K562 (cell line): Measurements from ENCODE around the gene TRMT112. TPM values are rescaled to one million over a fixed set of nuclear protein-coding genes. Genes with fewer than 3 reads are reported as not detected.
A peak's percentile ranks its signal among the peaks of the same experiment; 100 is the strongest.

Source experiments
- ATAC-seq: fragments of 200-7000 bp; cut with Tn5 transposase; 3 replicates; pipeline ENCODE4 v1.9.1; 2020; ENCODE audit warnings: moderate library complexity
- BruUV-seq: library from RNA; stranded (reverse); fragments of 400-500 nt; replicated peaks from 2 replicates; lab custom pipeline; 2021; lab: Mats Ljungman, UMichigan
- CTCF ChIA-PET: fragments of 300-600 bp; formaldehyde crosslinking; extraction: SDS; loops from one replicate; lab custom pipeline; 2021; ENCODE audit warnings: low intra/inter-chr PET ratio; lab: Yijun Ruan, JAX
- POLR2A ChIA-PET: fragments of 300-600, 350-650 bp; sonication (Branson Sonifier 250); formaldehyde crosslinking; extraction: SDS; loops from one replicate; lab custom pipeline; 2021; ENCODE audit warnings: antibody characterized with exemption, inconsistent platforms; lab: Yijun Ruan, JAX
- DNase-seq, 4 experiments: peaks; one replicate each; pipeline versions ENCODE4 v3.0.0 to v3.0.0-alpha.2; 2011 to 2018; ENCODE audit warnings: low spot score in 3 of 4, mixed read lengths in 3 of 4; ENCODE audit errors: extremely low read depth in 1 of 4
- FAIRE-seq: peaks from 2 replicates; lab custom pipeline; 2011; peaks lifted over from hg19 to GRCh38; lab: Jason Lieb, UNC
- H2AFZ ChIP-seq: 2 replicates; pipeline ENCODE4 v1.6.0; 2011; ENCODE audit warnings: low read depth, low read length, control low read depth, inconsistent platforms
- H3K27ac ChIP-seq: fragments of 200-600 bp; 3 replicates; pipeline ENCODE4 v1.8.0; 2011; ENCODE audit warnings: low read depth, mild to moderate bottlenecking, control low read depth, inconsistent platforms, low read length, moderate library complexity, mixed read lengths; ENCODE audit errors: extremely low read depth
- H3K27me3 ChIP-seq, 2 experiments: fragments of 300-600 bp in 1 of 2; 2 replicates in 1 of 2; 3 replicates in 1 of 2; pipeline versions ENCODE4 v1.6.0 to v1.8.0; 2011; ENCODE audit warnings: inconsistent platforms in 2 of 2, low read length in 2 of 2, mild to moderate bottlenecking in 1 of 2, mixed read lengths in 1 of 2, moderate library complexity in 1 of 2; ENCODE audit not compliant: control insufficient read depth in 2 of 2, insufficient read depth in 2 of 2
- H3K36me3 ChIP-seq: fragments of 300-600 bp; 3 replicates; pipeline ENCODE4 v1.8.0; 2011; ENCODE audit warnings: mild to moderate bottlenecking, low read length, inconsistent platforms; ENCODE audit not compliant: control insufficient read depth, insufficient read depth
- H3K4me1 ChIP-seq, 2 experiments: fragments of 200-600 bp in 1 of 2; replicated peaks in 1 of 2; 2 replicates in 1 of 2; 3 replicates in 1 of 2; pipeline versions ENCODE4 v1.5.1 to v1.8.0; 2011; ENCODE audit warnings: inconsistent platforms in 2 of 2, low read length in 2 of 2, mild to moderate bottlenecking in 1 of 2, mixed read lengths in 1 of 2, moderate library complexity in 1 of 2; ENCODE audit not compliant: control insufficient read depth in 2 of 2, insufficient read depth in 2 of 2
- H3K4me2 ChIP-seq: 2 replicates; pipeline ENCODE4 v1.6.1; 2011; ENCODE audit warnings: low read length, control low read depth, inconsistent platforms, mixed read lengths; ENCODE audit not compliant: insufficient read depth
- H3K4me3 ChIP-seq: fragments of 200-600 bp; sonication (generic), shearing (Covaris generic); 2 replicates; pipeline ENCODE4 v1.5.1; 2016; ENCODE audit warnings: control low read depth, inconsistent platforms
- H3K79me2 ChIP-seq: fragments of 200-600 bp; 3 replicates; pipeline ENCODE4 v1.8.0; 2011; ENCODE audit warnings: low read length, inconsistent platforms; ENCODE audit not compliant: control insufficient read depth, insufficient read depth
- H3K9ac ChIP-seq, 2 experiments: 2 replicates each; pipeline versions ENCODE4 v1.6.0 to v1.6.1; 2011; ENCODE audit warnings: low read depth in 2 of 2, low read length in 2 of 2, control low read depth in 1 of 2, inconsistent platforms in 1 of 2, mild to moderate bottlenecking in 1 of 2, mixed read lengths in 1 of 2; ENCODE audit not compliant: insufficient read depth in 1 of 2
- H3K9me1 ChIP-seq: one replicate; pipeline ENCODE4 v1.6.0; 2011; ENCODE audit warnings: inconsistent platforms, mild to moderate bottlenecking, low read length, moderate library complexity; ENCODE audit not compliant: control insufficient read depth, insufficient read depth
- H3K9me3 ChIP-seq: replicated peaks from 2 replicates; pipeline ENCODE4 v1.5.1; 2011; ENCODE audit warnings: low read depth, low read length, inconsistent platforms; ENCODE audit not compliant: control insufficient read depth, insufficient read depth
- H4K20me1 ChIP-seq: replicated peaks from 2 replicates; pipeline ENCODE4 v1.6.1; 2011; ENCODE audit warnings: low read length, inconsistent platforms, mixed read lengths; ENCODE audit not compliant: control insufficient read depth, insufficient read depth
- C11orf30 ChIP-seq: fragments of 450-650 bp; IDR thresholded peaks from 2 replicates; pipeline ENCODE4 v1.6.1; 2016; ENCODE audit warnings: low read depth, mild to moderate bottlenecking
- EZH2 ChIP-seq: IDR thresholded peaks from 2 replicates; pipeline ENCODE4 v1.6.1; 2012; ENCODE audit warnings: low read depth, mild to moderate bottlenecking, inconsistent platforms, low read length, borderline replicate concordance
- ID3 ChIP-seq, 2 experiments: fragments of 250-450 bp in 1 of 2; fragments of 450-650 bp in 1 of 2; sonication (Bioruptor Pico) in 1 of 2; IDR thresholded peaks; 2 replicates each; pipeline versions ENCODE4 v1.6.1 to v1.8.0; 2016 to 2021; ENCODE audit warnings: mild to moderate bottlenecking in 2 of 2, moderate library complexity in 2 of 2, missing compliant biosample characterization in 1 of 2, missing genetic modification characterization in 1 of 2
- MAFF ChIP-seq: IDR thresholded peaks from 2 replicates; pipeline ENCODE4 v1.6.1; 2012; ENCODE audit warnings: low read length, improper control_type of control experiment
- MAFG ChIP-seq: fragments of 450-650 bp; conservative IDR thresholded peaks from 2 replicates; pipeline ENCODE4 v1.6.1; 2016; ENCODE audit warnings: missing genetic modification characterization, missing compliant biosample characterization
- MAFK ChIP-seq: IDR thresholded peaks from 2 replicates; pipeline ENCODE4 v1.6.1; 2011; ENCODE audit warnings: low read length, improper control_type of control experiment
- MEF2D ChIP-seq: conservative IDR thresholded peaks from 2 replicates; pipeline ENCODE4 v1.6.1; 2016; ENCODE audit warnings: low read depth, missing genetic modification characterization, missing compliant biosample characterization
- RBM14 ChIP-seq: fragments of 200-400 bp; formaldehyde crosslinking; IDR thresholded peaks from 2 replicates; pipeline ENCODE4 v1.6.1; 2018; ENCODE audit warnings: low read depth, mild to moderate bottlenecking, low read length, moderate library complexity, borderline replicate concordance; ENCODE audit not compliant: insufficient read depth
- SIX5 ChIP-seq, 2 experiments: IDR thresholded peaks; 2 replicates each; pipeline ENCODE4 v1.6.1; 2011; ENCODE audit warnings: low read length in 2 of 2, borderline replicate concordance in 1 of 2, low read depth in 1 of 2, mild to moderate bottlenecking in 1 of 2, moderate library complexity in 1 of 2; ENCODE audit not compliant: insufficient read depth in 1 of 2
- SMARCA5 ChIP-seq: fragments of 450-650 bp; IDR thresholded peaks from 2 replicates; pipeline ENCODE4 v1.6.1; 2016
- ZBTB11 ChIP-seq, 3 experiments: fragments of 200-800 bp in 1 of 3; fragments of 250-450 bp in 1 of 3; fragments of 450-650 bp in 1 of 3; sonication (Bioruptor Pico) in 1 of 3; sonication (Bioruptor generic) in 1 of 3; formaldehyde crosslinking in 1 of 3; IDR thresholded peaks; 2 replicates each; pipeline versions ENCODE4 v1.6.1 to v1.8.0; 2016 to 2022; ENCODE audit warnings: mild to moderate bottlenecking in 2 of 3, missing genetic modification characterization in 2 of 3, missing compliant biosample characterization in 1 of 3, moderate library complexity in 1 of 3
- ZNF253 ChIP-seq: fragments of 250-450 bp; sonication (Bioruptor Pico); conservative IDR thresholded peaks from 2 replicates; pipeline ENCODE4 v1.6.1; 2021; ENCODE audit warnings: mild to moderate bottlenecking
- ZNF316 ChIP-seq: fragments of 450-650 bp; IDR thresholded peaks from 2 replicates; pipeline ENCODE4 v1.6.1; 2016
- ZNF778 ChIP-seq: fragments of 450-650 bp; formaldehyde crosslinking; IDR thresholded peaks from 2 replicates; pipeline ENCODE4 v1.4.0; 2020; ENCODE audit warnings: mild to moderate bottlenecking, moderate library complexity
- WGBS: fragments of 100-300 bp; shearing (Covaris generic); methylation state at CpG from one replicate; pipeline ENCODE4 v1.1.6; 2016; ENCODE audit warnings: low coverage, mixed read lengths; ENCODE audit not compliant: insufficient coverage; ENCODE audit errors: missing lambda C conversion rate; 5-methylcytosine and 5-hydroxymethylcytosine counted together
- in situ Hi-C: fragments of 300-500 bp; cut with MboI; formaldehyde crosslinking; loops from 4 replicates; pipeline ENCODE4 v1.15.0; 2018; ENCODE audit warnings: inconsistent platforms, mixed read lengths
- intact Hi-C: fragments of 100-400 bp; cut with micrococcal nuclease; formaldehyde crosslinking; loops from 2 replicates; pipeline ENCODE4 v1.14.2; 2022
- polyA plus RNA-seq, 8 experiments: library from polyadenylated mRNA; depleted of rRNA in 4 of 8; stranded (reverse) in 5 of 8; unstranded in 3 of 8; fragments of >200 nt; fragmentation: Nextera tagmentation in 2 of 8; fragmentation: Illumina TruSeq in 1 of 8; extraction: Ambion mirVana in 2 of 8; extraction: Trizol in 1 of 8; gene quantifications; 2 replicates each; pipeline versions ENCODE4 v1.2.1 to v1.2.3, GENCODE V29; 2011 to 2014; ENCODE audit warnings: inconsistent platforms in 1 of 8, missing spikeins in 1 of 8
- total RNA-seq, 7 experiments: library from RNA; depleted of rRNA in 6 of 7; stranded (reverse); fragments of >200 nt in 6 of 7; fragmentation: Illumina TruSeq in 2 of 7; extraction: Trizol in 2 of 7; gene quantifications; 2 replicates each; pipeline versions ENCODE4 v1.2.1 to v1.2.3, GENCODE V29; 2011 to 2021; ENCODE audit warnings: low replicate concordance in 1 of 7
- TF ChIP-seq, protein P1 (sequence below): IDR thresholded peaks from 3 replicates; pipeline ENCODE4 v1.6.1; 2011; ENCODE audit warnings: borderline replicate concordance, mild to moderate bottlenecking; ENCODE audit not compliant: insufficient read length, insufficient read depth

Gene TRMT112
- total and polyA plus RNA-seq, 9 of the 15 experiments (the other 6 are each of a cell fraction or from before 2014, with no cell fraction given) = 162 to 444 (median 300) TPM

- intact Hi-C loops = no loop called here
- no peaks in the 10 kb centered on the region; the same call in 1 of the 2 replicates for H4K20me1 ChIP-seq
- peak overlapping the region; percentile 2; the same call in 1 of the 2 replicates for H2AFZ ChIP-seq
- H3K4me2 ChIP-seq = no peak overlapping the region
- H3K27me3 ChIP-seq = no peaks in the 10 kb centered on the region
- H3K36me3 ChIP-seq = no peaks in the 10 kb centered on the region
- DNase-seq (no peak), ATAC-seq (no peak), FAIRE-seq (no peak)
- TF ChIP-seq ID3 (CRISPR knock-in tag; IDR thresholded peaks at IDR 0.05) (no peak), ID3 (tag; IDR thresholded peaks at IDR 0.05) (no peak), ZBTB11 (CRISPR knock-in tag; IDR thresholded peaks at IDR 0.05) (0 out of 6 replicates have a peak, but pooled peaks of 1 of the 3 experiments have one; percentile 13), SMARCA5 (no peak), ZNF316 (peak; percentile 57), EZH2 (no peak), ZNF778 (CRISPR knock-in tag) (no peak), ZNF253 (CRISPR knock-in tag) (no peak), MAFF (no peak), RBM14 (no peak), MAFK (0 out of 2 replicates have a peak, but pooled peaks have one; percentile 5), C11orf30 (0 out of 2 replicates have a peak, but pooled peaks have one; percentile 29), MEF2D (tag) (no peak), SIX5 (IDR thresholded peaks at IDR 0.05; ENCODE audit: borderline replicate concordance in 1 of 2, insufficient read depth in 1 of 2, low read depth in 1 of 2, low read length in 2 of 2) (no peak), MAFG (tag) (0 out of 2 replicates have a peak, but pooled peaks have one; percentile 10)
- TF ChIP-seq, protein P1, sequence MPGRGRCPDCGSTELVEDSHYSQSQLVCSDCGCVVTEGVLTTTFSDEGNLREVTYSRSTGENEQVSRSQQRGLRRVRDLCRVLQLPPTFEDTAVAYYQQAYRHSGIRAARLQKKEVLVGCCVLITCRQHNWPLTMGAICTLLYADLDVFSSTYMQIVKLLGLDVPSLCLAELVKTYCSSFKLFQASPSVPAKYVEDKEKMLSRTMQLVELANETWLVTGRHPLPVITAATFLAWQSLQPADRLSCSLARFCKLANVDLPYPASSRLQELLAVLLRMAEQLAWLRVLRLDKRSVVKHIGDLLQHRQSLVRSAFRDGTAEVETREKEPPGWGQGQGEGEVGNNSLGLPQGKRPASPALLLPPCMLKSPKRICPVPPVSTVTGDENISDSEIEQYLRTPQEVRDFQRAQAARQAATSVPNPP = no peak
- H3K9me1 ChIP-seq = no peaks in the 10 kb centered on the region
- WGBS = 35% methylated on average over 4 of the region's 4 CpGs
- H3K4me3 ChIP-seq = no peak overlapping the region
- in situ Hi-C loops = no loop called here
- no peaks in the 10 kb centered on the region for H3K79me2 ChIP-seq
- H3K9me3 ChIP-seq = no peaks in the 10 kb centered on the region
- ChIA-PET POLR2A (interaction anchor here (1.4 kb wide), 1 partner anchor 17 kb away, joined by 4 read pairs; no protein-coding TSS in a partner anchor), CTCF (no interaction called here)
- H3K9ac ChIP-seq = peak overlapping the region in 1 of 2 experiments; percentile 66; a peak in 1 of 4 replicates
- BruUV-seq = no TSS peak
- no peak overlapping the region for H3K27ac ChIP-seq
- H3K4me1 ChIP-seq = peaks cover 37 to 64% of the 10 kb centered on the region in 2 experiments
These were observed 21.9 kb upstream of the TRMT112 start for GRCh38 chr11:64339286-64339685.
